ENCODE measurements around the gene VPS26C.

GRCh38 chr21:37219761-37220432 lies 47.2 kb downstream of the VPS26C start:
- no peak for TF ChIP-seq CTCF (conservative IDR thresholded peaks at IDR 0.05; ENCODE audit: low read length)
- no peak for TF ChIP-seq EZH2phosphoT487 (IDR thresholded peaks at IDR 0.05; ENCODE audit: borderline replicate concordance)
